Activated naive CD8-positive, alpha-beta T cell treated with anti-CD3 and anti-CD28 coated beads, Interleukin-2, amount 10 ng/mL, durations not matched to agents 7 days and 5 days (primary cell): ENCODE results near the gene THOC3. TPM values are rescaled to one million over a fixed set of nuclear protein-coding genes. Genes with fewer than 3 reads are reported as not detected.
"Not testable (repeated sequence)": the region's sequence is repeated elsewhere in the genome, so short reads cannot be mapped to it uniquely, and the experiment has no call there.

Experiments used
- ATAC-seq: fragments of 150-1000 bp; cut with Tn5 transposase; one replicate; pipeline ENCODE4 v1.10.0; 2021; ENCODE audit warnings: low read depth, moderate library complexity
- POLR2A ChIA-PET: fragments of 350-600 bp; sonication (Branson Sonifier 250); formaldehyde crosslinking; loops from one replicate; lab custom pipeline; 2021; ENCODE audit warnings: antibody characterized with exemption; lab: Charles Lee
- DNase-seq: peaks from one replicate; pipeline ENCODE4 v3.0.0; 2021
- H3K27ac Mint-ChIP-seq: one replicate; pipeline ENCODE4 v1.8.0; 2022; ENCODE audit warnings: mild to moderate bottlenecking, mixed read lengths
- H3K27me3 Mint-ChIP-seq: one replicate; pipeline ENCODE4 v1.8.0; 2022; ENCODE audit warnings: mild to moderate bottlenecking, moderate library complexity, mixed read lengths
- H3K36me3 Mint-ChIP-seq: one replicate; pipeline ENCODE4 v1.8.0; 2021; ENCODE audit warnings: mild to moderate bottlenecking, mixed read lengths
- H3K4me1 Mint-ChIP-seq: one replicate; pipeline ENCODE4 v1.8.0; 2021; ENCODE audit warnings: mixed read lengths
- H3K4me3 Mint-ChIP-seq: one replicate; pipeline ENCODE4 v1.8.0; 2022; ENCODE audit warnings: mild to moderate bottlenecking, moderate library complexity, mixed read lengths
- H3K9me3 Mint-ChIP-seq: one replicate; pipeline ENCODE4 v1.8.0; 2021; ENCODE audit warnings: mixed read lengths
- total RNA-seq, 2 experiments: library from RNA; stranded (reverse); gene quantifications; one replicate each; pipeline ENCODE4 v1.2.3, GENCODE V29; 2021

THOC3 gene
- total RNA-seq, 2 experiments from 2014 or later: 49.6 to 54.6 TPM

DNA sequence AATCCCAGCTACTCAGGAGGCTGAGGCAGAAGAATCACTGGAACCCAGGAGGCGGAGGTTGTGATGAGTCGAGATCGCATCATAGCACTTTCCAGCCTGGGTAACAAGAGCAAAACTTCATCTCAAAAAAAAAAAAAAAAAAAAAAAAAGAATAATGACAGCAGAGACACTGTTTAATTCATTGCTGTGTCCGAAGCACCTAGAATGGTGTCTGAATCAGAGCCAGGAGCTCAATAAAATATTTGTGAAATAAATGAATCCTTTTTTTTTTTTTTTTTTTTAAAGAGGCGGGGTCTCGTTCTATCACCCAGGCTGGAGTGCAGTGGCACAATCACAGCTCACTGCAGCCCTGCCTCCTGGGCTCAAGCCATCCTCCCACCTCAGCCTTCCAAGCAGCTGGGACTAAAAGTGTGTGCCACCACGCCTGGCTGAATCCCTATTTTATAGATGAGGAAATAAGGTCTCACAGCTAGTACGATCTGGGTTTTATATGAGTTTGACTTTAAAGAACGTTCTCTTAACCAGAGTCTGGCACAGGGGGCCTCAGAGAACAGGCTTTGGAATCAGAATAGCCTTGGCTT, 47.8 kb downstream of the THOC3 start:
- DNase-seq (no peak), ATAC-seq (no peak)
- peaks cover 21% of the 10 kb centered on the region for H3K36me3 Mint-ChIP-seq
- H3K4me3 Mint-ChIP-seq: no peak overlapping the region
- H3K27me3 Mint-ChIP-seq: no peaks in the 10 kb centered on the region
- POLR2A ChIA-PET: no interaction called here
- H3K4me1 Mint-ChIP-seq: peaks cover under 1% of the 10 kb centered on the region
- H3K27ac Mint-ChIP-seq: no peak overlapping the region
- H3K9me3 Mint-ChIP-seq: no peaks in the 10 kb centered on the region

GRCh38 chr5:175915066-175916037, 52.8 kb downstream of the THOC3 start:
- Mint-ChIP-seq H3K4me3 (peak overlapping the region; percentile 56), H3K27ac (peak overlapping the region; percentile 62)
- POLR2A ChIA-PET, DNase-seq, H3K4me1 Mint-ChIP-seq, H3K9me3 Mint-ChIP-seq, H3K27me3 Mint-ChIP-seq, H3K36me3 Mint-ChIP-seq: not testable (repeated sequence)
- ATAC-seq: peak; percentile 62

- H3K9me3 Mint-ChIP-seq, POLR2A ChIA-PET, H3K4me1 Mint-ChIP-seq, DNase-seq, ATAC-seq, H3K27ac Mint-ChIP-seq, H3K4me3 Mint-ChIP-seq, H3K27me3 Mint-ChIP-seq, H3K36me3 Mint-ChIP-seq: not testable (repeated sequence)
Observed at GRCh38 chr5:175913835-175914672, 54.1 kb downstream of the THOC3 start.

- H3K27ac Mint-ChIP-seq, H3K4me1 Mint-ChIP-seq, ATAC-seq, H3K4me3 Mint-ChIP-seq, H3K27me3 Mint-ChIP-seq, H3K9me3 Mint-ChIP-seq, H3K36me3 Mint-ChIP-seq, DNase-seq, POLR2A ChIA-PET: not testable (repeated sequence)
Observed at GRCh38 chr5:175910072-175910471, 58.0 kb downstream of the THOC3 start.

Other genes with a start within 250 kb of the THOC3 start
- gene CPLX2, start 96.7 kb downstream of the THOC3 start, total RNA-seq: not detected